GF-D8 (cell line): ENCODE data around the gene OTUD3.
"Not testable (repeated sequence)": the region's sequence is repeated elsewhere in the genome, so short reads cannot be mapped to it uniquely, and the experiment has no call there.

Experiments
- DNase-seq: peaks from one replicate; lab custom pipeline; 2025; lab: John Stamatoyannopoulos, UW

Gene OTUD3

DNA sequence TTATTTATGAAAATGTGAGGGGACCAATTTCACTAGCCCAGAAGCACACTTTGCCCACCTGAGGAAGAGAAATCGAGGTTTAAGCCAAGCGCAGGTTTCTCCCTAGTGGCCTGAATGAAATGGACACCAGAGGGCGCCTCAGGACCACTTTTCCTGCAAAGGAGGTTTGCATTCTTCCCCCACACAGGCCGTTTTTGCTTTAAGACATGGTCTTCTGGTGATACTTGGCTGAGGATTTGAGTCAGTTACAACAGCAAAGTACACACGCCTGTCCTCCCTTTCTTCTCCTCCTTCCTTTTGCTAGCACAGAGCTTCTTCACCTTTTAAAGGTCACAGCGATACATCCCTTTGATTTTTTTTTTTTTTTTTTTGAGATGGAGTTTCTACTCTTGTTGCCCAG lies 35.9 kb downstream of the OTUD3 start:
- DNase-seq = peak; percentile 18

DNA sequence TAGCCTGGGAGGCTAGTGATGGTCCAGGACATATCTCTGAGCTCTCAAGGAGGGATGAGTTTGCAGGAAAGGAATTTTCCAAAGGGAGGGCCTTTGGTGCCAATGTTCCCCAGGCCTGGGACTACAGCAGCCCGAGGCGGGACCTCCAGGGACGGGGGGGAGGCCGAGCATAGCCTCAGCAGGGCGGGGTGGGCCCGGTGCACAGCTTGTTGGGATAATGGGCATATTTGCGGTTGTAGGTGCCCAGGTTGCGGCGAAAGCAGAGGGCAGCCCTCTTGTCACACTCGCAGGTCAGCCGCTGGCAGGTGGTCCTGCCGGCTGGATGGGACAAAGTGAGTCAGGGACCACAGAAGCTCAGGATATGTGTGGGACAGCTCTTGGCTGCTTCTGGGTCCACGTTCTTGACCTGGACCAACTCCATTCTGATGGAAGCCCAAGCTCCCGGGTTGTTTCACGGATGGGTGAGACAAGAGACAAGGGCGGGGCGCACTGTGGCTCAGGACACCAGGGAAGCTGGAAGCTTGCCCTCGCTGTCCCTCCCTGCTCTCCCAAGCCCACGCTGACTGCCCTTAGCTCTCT lies 38.0 kb downstream of the OTUD3 start:
- DNase-seq = no peak

DNA sequence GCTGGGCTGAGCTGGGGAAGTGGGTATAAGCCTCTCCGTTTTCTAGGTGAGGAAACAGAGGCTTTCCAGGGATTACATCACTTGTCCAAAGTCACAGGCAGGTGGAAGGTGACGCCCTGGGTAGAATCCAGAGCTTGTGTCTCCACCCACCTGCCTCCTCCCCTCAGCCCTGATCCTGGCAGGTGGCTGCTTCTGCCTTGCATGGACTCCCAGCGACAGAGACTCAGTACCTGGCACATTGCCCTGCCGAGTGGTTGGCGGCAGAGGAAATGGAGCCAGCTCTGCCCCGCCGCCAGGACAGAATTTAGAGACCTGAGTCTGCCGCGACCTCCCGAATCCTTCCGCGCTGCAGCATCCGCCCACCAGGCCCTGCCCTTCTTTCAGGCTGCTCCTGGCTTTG lies 39.1 kb downstream of the OTUD3 start:
- DNase-seq = no peak

DNA sequence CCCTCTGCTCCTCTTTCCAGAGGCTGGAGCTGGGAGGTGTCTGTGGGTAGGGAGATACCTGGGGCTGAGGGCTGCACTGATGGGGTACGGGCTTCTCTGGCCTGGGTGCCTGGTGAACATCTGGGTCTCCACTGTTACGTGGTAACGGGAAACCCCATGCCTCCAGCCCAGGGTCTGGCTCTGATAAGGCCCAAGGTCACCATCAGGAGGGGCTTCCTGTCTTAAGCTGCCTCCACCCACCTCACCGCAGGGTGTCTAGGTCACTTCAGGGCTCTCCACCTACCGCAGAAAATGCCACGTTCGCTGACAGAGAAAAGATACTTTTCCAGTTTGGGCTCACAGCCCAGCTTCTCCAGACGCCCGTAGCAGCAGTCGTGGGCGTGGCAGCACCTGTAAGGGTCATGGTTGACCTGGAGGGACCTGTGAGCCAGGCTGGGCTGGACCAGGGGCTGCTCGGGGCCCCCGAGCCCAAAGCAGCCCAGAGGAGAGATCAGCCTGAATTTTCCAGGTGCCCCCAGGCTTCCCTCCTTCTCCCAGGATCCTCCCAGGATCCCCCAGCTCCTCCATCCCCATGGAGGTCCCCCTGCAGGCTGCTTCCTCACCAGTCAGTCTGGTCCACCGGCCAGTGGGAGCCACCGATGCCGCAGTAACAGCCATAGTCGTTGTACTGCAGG lies 40.0 kb downstream of the OTUD3 start:
- no peak for DNase-seq

DNA sequence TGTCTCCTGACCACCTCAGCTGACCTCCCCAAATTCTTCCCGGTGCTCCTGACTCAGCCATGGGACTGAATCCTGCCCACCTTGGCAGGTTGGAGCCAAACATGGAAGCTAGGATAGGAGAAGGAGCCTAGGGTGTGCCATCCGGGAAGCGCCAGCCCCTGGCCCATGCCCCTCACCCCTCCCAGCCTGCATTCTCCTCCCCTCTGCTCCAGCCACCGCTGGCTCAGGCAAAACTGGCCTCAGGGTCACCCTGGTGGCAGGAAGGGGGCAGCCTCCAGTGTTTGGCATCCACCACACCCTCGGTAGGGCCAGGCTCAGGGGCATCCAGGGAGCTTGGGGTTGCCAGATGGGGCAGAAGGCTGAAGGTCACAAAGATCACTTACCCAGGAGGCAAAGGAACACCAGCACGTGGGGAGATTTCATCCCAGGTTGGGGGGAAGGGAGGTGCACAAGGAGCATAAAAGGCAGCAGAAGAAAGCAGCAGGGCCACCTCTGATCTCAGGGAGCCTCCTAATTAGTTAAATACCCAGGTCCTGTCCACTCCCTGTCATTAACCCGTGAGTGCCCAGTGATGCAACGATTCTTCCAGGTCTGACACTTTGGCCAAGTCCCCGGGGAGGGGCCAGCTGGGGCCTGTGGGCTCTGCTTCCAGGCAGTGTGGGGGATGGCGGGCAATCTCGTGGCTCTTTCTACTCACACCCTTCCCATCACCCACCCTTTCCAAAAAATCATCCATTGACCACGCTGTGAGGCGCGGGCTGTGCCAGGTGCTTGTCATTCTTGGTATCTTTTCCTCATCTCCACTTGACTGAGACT lies 41.1 kb downstream of the OTUD3 start, which contains the start of gene PLA2G2E:
PLA2G2E (minus strand) TSS at position 481 of the 816 bp plus-strand sequence; CDS start at position 423, 58 bp downstream.
- DNase-seq = no peak

DNA sequence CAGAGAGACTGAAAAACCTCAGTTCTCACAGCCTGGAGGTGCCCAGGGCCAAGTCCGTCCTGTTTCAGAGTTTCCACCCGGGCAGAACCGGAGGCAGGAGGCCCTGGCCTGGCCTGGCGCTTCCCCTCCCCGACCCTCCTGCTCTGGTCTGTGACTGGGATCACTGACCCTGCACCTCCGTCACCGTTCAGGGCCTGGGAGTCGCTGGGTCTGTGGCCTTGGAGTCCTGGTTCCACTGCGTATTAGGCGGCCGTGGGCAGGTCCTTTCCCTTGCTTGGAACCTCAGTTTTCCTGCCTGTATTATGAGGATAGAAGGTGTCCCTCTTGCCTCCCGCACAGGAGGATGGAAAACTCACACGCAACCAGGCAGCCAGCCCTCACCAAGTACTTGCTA lies 41.8 kb downstream of the OTUD3 start:
- DNase-seq = no peak

DNA sequence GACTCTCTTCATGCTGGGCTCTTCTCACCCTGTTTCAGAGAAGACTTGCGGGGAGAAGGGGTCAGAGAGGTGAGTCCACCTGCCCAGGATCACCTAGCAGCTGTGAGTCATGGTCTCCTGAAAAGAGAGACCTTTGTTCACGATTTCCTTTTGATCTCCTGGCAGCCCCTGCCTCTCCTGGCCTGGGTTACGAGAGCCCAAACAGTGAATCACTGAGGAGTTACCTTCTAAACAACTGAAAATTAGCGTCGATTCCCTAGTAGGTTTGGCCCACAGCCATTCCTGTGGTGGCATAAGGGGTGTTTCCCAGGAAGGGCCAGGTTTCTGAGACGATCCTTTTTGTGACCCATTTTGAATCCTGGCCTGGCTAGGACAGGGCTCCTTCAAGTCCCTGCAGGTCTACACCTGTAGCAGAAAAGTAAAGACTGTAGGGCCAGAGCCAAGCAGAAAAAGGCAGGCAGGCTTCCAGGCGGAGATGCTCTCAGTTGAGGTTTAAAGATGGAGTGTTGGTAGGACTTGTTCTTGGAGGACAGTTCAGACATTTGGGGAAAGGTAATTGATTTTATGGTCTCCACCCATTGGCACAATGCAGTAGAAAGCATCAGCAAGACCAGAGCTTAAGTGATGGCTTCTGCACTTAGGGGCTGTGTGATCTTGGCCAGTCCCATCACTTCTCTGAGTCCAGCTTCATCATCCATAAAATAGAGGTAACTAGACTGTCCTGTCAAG lies 43.3 kb downstream of the OTUD3 start:
- no peak for DNase-seq

DNA sequence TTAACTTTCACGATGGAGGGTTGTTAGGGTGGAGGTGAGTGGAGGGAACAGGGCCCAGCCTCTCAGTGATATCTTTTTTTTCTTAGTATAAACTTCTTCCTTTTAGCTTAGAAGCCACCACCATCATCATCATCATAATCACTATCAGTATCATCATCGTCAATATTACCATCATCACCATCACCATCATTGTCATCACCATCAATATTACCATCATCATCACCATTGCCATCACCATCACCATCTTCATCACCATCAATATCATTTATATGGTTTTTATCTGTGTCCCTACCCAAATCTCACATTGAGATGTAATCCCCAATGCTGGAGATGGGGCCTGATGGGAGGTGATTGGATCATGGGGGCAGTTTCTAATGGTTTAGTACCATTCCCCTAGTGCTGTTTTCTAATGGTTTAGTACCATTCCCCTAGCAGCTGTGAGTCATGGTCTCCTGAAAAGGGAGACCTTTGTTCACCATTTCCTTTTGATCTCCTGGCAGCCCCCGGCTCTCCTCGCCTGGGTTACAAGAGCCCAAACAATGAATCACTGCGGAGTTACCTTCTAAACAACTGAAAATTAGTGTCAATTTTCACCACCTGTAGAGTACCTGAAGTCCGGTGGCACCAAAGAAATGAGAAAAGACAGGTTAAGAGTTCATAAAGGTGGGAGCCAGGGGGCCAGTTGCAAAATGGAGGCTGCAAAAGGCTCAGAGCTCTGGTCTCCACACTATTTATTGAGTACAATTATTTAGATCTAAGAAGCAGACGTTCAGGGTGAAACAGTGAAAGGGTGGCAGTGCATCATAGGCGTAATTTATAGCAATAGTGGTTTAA lies 44.3 kb downstream of the OTUD3 start:
- DNase-seq = no peak

DNA sequence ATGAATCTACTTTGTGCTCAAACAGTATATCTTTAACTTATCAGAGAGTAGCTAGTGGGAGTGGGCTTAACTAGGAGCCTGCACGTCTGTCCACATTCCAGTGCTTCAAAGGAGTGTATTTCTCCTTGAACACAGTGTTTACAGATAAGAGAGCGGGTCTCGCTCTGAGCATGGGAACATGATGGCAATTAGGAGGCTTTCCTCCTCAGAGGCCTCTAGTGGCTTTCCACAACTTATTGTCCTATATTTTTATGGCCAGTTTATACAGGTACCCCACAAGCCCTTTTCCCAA lies 44.9 kb downstream of the OTUD3 start:
- DNase-seq = not testable (repeated sequence)

DNA sequence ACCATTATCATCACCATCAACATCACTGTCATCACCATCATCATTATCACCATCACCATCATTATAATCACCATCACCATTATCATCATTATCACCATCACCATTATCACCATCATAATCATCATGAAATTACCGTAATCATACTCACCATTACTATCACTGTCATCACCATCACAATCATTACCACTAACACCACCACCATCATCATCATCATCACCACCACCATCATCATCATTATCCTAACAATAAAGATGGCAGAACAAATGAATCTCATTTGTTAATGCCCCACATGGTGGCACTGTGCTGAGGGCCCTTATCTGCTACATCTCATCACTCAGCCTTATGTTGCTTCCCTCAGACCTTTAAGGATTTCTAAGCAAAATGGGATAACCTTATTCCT lies 50.7 kb downstream of the OTUD3 start:
- no peak for DNase-seq

DNA sequence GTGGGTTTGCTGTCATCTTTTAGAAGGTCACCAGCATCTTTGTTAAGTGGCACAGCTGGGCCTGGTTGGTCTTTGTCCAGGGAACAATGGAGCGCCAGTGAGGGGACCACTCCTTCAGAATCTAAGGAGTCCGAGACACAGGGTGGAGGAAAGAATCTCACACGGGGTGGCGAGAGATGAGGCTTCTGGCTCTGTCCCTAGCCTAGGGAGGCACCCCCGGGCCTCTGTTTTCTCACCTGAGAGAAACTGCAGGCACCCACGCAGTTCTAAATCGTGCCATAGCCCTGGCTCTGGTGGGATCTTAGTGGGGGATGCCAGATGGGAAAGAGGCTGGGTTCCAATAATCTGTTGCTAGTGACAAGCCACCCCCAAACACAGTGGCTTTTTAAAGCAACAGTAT lies 52.1 kb downstream of the OTUD3 start:
- no peak for DNase-seq

DNA sequence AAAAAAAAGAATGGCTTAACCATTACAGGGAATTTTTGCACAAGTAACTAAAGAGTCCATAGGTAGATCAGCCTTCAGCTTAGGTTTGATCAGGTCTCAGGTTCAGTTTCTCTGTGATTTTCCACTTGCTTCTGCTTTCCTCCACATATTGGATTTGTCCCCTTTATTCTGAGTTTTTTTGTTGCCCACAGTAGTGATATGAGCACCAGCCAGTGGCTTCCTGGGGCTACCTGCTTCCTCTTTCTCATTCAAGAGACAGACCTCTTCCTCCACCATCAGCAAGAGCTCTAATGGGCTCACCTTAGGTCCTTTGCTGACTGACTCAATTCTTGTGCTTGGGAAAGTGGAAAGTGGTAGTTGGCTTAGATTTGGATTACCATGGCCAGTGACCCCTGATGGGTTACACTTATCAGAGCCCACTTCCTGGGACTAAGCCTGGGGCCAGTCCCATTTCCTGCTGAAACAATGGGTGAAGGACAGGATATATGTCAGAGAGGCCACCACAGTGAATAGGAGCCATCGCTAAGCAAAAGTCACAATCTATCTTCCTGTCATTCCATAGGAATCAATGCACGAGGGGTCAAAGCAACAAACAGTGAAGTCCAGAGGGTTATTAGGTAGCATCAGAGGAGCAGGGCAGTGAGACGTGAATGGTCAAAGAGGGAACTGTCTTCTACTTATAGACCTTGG lies 54.0 kb downstream of the OTUD3 start:
- no peak for DNase-seq

DNA sequence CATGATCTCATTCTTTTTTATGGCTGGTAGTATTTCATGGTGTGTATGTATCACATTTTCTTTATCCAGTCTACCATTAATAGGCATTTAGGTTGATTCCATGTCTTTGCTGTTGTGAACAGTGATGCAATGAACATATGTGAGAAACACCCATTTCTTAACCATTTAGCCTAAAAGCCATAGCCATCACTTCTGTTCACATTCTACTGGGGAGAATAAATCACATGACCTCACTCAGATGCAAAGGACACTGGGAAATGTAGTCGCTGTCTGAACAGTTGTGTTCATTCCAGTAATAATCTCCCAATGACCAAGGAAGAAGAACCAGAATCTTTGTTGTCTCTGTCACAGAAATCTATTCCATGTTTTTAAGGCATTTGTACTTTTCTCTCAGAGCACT lies 56.3 kb downstream of the OTUD3 start:
- no peak for DNase-seq

DNA sequence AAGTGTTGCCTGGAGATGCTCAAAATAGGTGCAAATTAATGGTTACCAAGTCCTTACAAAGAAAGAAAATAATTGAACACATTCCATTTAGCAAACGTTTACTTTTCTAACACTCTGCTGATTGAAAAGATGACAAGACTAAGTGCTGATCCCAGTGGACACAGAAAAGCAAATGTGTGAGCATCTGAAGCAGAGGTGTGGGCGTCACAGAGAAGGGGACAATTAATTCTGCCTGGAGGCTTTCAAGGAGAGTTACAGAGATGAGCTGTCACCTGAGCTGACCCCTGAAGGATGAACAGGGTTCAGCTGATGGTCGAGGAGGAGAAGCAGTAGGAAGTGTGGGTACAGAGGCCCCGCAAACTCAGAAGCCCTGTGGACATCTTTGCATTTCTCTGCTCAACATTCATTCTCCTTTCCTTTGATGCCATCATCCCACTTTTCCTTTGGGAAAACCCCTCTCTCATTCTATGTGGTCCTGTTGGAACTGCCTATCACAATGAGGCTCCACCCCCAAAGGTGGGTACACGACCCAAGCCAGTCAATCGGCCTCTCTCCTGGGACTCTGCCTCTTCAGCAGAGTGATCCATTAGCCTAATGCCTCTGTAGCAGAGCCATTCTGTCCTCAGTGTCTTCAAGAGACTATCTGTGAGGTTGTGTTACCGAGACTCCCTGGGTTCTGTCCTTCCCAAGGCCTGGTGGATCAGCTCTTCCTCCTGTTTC lies 58.5 kb downstream of the OTUD3 start:
- DNase-seq = no peak

DNA sequence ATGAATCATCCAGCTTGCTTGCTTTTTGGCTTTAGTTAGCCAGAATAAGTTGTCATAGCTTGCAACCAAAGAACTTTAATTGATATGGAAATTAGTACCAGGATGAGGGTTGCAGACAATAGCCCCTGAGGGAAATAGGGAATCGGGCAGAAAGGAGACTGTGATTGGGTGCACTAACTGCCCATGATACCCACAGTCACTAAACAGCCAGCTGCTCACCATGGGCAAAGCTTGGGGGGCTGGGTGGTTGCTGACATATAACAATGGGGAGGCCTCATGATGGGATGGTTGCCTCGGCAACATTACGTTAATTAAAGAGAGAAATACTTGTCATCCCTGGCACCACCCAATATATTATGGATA lies 59.0 kb downstream of the OTUD3 start:
- DNase-seq = no peak

DNA sequence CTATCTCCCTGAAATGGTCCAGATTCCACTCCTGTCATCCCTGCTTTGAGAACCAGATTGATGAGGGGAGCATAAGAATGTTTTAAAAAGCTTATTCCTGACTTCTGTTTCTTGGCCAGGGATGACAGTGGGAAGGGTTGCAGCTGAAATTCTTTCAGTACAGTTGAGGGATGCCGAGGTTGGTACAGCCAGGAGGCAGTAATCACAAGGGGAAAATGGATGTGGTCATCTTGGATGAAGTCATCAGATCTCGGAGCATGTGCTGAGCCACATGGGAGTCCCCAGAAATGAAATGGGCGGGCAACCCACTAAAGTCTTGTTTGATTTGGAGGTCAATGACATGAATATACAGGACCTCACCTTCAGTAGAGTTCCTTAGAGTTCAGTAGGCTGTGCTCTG lies 59.9 kb downstream of the OTUD3 start:
- DNase-seq = no peak

DNA sequence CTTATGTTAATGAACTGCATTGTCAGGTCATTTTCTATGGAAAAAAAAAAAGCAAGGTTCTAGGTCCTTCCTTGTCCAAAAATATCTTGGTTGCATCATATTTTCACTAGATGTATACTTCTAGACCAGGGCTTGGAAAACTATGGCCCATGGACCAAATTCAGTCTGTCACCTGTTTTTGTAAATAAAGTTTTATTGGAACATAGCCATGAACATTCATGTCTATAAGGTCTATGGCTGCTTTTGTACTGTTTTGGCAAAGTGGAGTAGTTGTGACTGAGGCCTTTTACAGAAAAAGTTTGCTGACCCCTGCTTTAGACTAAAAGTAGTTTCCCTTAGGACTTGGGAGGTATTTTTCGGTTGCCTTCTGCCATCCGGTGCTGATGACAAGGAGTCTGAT lies 60.5 kb downstream of the OTUD3 start:
- no peak for DNase-seq

DNA sequence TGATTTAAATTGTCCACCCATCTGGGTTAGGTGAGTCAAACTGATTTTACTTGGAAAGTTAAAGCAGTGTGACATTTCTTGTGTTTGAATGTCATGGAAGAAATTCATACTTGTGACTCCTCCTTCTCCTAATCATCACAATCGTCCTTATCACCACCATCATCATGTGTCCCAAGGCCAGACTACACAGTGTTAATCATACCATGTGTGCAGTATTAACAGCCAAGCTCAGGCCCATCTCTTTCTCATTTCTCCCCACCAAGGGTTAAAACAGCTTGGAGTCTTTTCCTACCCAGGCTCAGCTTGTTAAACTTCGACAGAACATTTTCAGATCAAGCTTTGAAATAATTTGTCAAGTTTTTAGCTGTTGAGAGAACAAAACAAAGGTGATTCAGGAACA lies 63.7 kb downstream of the OTUD3 start:
- DNase-seq = no peak

DNA sequence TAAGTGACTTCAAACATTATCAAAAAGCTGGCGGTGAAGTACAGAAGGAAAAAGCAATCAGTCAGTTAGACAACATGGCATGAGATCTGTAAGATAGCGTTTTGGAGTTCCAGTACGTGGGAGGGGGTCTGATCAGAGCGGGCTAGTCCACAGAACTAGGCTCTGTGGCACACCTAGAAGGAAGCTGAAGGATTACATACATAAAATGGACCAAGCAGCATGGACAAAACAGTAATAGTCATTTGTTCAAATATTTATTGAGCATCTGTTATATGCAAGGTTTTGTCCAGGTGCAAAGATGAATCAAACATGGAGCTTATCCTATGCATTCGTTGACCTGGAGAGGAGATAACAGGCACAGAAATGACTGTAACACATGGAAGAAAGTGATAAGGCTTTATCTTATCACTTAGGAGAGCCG lies 64.1 kb downstream of the OTUD3 start:
- DNase-seq = no peak

DNA sequence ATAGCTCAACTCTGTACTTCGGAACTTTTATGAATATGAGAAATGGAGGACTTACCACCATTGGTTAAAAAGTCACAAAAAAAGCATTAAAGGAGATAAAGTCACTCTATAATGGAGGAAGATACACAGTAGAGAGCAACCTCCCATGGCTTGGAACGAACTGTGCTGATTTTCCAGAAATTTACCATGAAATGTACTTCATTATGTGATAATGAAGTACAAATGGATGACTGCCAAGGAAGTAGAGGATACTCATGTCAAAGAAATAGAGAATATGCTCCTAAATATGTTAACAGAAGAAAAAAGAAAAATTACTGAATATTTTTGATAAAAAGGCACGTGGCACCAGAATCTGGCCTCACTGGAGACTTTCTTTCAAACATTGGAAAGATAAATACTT lies 64.8 kb downstream of the OTUD3 start:
- DNase-seq = no peak

DNA sequence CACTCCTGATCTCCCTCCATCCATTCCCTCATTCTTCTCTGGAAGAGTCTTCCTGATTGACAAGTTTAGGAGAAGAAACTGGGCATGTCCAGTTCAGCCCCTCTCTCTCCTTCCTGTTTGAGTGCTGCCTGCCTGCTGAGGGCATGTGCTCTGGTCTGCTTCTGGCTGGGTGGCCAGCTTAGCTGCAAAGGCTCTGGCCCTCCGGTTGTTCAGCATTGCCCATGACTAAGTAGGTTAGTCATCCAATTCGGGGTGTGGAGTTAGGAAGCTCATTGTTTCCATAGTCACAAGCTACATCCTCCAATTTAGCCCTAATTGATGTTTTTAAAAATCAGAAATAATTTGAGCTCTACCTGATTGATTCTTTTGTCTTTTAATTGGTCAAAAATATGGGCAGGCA lies 66.8 kb downstream of the OTUD3 start:
- DNase-seq = no peak
